TTC549 (cell line): ENCODE measurements around the gene TAAR8.
A peak's percentile ranks its signal among the peaks of the same experiment; 100 is the strongest.
"Not testable (repeated sequence)": the region's sequence is repeated elsewhere in the genome, so short reads cannot be mapped to it uniquely, and the experiment has no call there.

Source experiments
- FAIRE-seq: peaks from 2 replicates; lab custom pipeline; 2012; peaks lifted over from hg19 to GRCh38; lab: Jason Lieb, UNC

Gene TAAR8, protein sequence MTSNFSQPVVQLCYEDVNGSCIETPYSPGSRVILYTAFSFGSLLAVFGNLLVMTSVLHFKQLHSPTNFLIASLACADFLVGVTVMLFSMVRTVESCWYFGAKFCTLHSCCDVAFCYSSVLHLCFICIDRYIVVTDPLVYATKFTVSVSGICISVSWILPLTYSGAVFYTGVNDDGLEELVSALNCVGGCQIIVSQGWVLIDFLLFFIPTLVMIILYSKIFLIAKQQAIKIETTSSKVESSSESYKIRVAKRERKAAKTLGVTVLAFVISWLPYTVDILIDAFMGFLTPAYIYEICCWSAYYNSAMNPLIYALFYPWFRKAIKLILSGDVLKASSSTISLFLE

DNA sequence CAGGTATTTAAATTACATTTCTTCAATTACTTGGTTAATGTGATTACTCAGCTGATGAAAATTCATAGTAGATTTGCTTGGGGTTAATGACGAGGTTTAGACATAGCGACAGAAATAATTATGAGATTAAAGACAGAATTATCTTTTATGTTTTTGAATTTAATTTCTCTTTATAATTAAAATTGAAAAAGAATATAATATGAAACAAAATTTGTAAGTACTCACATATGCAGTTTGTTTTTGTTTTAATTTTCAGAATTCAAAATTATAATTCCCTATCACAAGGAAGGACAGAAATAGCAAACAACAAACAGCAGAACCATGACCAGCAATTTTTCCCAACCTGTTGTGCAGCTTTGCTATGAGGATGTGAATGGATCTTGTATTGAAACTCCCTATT is at the start of gene TAAR8:
Gene TAAR8 (plus strand): TSS at position 301 of the 400 bp plus-strand sequence. CDS start 21 bp downstream, at position 322.
- FAIRE-seq = no peak

DNA sequence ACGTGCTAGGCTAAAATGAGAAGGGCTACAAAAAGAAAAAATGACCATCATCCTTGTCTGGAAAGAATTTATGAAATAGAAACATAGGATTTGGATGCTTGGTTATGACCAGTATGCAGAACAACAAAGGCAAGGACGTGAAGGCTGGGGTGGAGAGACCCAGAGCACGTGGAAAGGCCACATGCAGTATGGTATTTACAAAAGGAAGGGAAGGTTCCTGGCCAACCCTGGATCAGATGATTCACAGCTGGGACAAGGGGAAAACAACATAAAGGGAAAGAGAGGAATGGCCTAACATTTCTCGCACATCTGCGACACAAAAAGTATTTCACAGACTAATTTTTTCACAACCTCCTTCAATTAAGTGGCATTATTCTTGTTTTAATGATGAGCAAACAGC is 47.7 kb upstream of the TAAR8 start:
- FAIRE-seq = no peak

DNA sequence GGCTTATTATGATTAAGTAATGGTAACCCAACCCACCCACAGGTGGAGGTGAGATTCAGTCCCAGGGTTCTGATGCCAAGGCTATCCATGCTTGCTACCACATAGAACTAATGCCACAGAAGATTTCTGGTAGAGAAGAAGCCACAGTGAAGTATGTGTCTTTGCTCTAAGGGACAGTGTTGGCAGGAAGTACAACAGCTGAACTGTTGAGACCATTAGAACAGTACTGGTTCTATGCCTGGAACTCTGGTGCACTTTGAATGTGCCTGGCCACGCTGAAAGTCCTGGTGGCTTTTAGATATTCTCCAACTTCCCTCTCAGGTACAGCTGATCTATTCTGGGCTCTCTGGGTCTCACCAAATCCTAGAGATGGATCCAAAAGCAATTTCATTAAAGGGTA is 47.3 kb upstream of the TAAR8 start:
- no peak for FAIRE-seq

DNA sequence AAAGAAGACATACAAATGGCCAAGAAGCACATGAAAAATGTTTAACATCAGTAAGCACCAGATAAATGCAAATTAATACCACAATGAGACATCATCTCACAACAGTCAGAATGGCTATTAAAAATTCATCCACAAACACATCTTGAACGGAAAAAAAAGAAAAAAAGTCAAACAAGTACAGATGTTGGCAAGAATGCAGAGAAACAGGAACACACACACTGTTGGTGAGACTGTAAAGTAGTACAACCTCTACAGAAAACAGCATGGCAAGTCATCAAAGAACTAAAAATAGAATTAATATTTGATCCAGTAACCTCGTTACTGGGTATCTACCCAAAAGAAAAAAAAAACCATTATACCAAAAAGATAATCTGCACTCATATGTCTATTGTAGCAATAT is 46.0 kb upstream of the TAAR8 start:
- FAIRE-seq = no peak

DNA sequence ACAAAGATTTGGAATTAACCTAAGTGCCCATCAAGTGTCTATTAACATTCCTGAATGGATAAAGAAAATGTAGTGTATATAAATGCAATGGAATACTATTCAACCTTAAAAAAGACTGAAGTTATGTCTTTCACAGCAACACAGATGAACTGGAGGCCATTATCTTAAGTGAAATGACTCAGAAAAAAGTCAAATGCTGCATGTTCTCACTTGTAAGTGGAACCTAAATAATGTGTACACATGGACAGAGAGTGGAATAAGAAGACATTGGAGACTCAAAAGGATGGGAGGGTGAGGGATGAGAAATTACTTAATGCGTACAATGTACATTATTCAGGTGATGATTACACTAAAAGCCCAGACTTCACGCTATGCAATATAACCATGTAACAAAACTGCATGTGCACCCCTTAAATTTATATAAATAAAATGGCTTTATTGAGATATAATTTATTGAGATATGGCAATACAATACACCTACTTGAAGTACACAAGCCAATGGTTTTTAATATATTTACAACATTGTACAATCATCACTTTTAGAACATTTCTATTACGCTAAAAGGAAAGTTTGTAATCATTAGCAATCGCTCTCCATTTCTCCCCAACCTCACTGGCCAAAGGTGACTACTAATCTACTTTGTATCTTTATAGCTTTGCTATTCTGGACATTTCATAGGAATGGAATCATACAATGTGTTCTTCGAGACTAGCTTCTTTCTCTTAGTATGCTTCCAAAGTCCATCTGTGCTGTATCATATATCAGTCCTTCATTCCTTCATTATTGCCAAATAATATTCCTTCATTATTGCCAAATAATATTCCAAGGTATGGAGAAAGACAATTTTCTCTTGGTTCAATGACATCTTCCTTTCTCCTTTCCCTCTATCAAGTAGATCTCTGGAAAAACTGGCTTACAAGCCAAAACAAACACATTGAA is 45.3 kb upstream of the TAAR8 start:
- FAIRE-seq = no peak

DNA sequence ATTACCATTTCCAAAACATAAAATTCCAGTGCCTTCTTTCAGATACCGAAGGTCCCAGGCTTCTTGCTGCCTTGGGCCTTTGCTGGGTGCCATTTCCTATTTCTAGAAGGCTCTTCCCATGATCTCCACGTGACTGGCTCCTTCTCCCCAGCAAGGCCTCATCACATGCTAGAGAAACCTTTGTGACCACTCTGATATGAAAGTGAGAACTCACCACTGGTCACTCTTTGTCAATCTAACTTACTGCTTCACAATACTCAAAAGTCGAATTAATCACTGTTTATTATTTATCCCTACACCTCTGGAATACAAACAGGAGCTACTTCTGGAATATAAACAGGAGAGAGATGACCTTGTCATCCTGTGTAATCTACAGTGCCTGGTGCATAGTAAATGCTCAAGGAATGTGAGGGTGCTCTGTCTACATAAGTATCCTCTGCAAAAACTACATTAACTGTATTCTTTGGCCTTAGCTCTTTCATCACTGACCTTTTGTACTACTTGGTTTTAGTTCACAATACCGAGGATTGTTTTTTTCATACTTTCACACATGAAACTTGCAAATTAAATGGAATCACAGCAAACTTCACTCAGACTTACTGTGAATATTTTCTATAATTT is 41.2 kb upstream of the TAAR8 start:
- no peak for FAIRE-seq

DNA sequence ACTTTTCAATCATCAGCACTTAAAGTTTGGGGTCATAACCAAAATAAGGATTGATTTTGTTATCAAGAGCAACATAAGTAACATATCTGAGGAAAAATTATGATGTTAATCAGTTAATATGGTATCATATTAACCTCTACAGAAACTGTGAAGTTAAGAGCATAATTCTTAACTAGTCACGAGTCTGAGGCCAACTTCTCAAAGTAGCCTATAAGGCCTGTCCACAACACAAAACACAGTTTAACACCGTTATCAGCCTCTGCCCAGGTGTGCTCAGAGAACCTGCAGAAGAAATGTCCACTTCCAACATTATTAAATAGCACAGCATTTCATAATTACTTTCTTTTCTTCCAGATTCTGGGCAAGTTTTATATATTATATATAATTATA is 40.6 kb upstream of the TAAR8 start:
- no peak for FAIRE-seq

DNA sequence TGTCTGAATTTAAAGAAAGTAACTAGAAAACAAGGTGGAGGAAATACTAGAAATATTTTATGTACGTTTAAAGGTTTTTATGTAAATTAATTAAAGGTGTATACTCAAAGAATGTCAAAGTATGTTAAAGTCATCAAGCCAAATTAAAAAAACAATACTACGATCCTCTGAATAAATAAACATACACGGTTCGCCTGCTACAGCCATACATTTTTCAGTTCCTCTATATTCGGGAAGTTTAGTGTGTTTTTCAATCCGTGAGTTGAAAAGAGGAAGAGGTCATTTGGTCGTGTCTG is 40.2 kb upstream of the TAAR8 start:
- FAIRE-seq = no peak

DNA sequence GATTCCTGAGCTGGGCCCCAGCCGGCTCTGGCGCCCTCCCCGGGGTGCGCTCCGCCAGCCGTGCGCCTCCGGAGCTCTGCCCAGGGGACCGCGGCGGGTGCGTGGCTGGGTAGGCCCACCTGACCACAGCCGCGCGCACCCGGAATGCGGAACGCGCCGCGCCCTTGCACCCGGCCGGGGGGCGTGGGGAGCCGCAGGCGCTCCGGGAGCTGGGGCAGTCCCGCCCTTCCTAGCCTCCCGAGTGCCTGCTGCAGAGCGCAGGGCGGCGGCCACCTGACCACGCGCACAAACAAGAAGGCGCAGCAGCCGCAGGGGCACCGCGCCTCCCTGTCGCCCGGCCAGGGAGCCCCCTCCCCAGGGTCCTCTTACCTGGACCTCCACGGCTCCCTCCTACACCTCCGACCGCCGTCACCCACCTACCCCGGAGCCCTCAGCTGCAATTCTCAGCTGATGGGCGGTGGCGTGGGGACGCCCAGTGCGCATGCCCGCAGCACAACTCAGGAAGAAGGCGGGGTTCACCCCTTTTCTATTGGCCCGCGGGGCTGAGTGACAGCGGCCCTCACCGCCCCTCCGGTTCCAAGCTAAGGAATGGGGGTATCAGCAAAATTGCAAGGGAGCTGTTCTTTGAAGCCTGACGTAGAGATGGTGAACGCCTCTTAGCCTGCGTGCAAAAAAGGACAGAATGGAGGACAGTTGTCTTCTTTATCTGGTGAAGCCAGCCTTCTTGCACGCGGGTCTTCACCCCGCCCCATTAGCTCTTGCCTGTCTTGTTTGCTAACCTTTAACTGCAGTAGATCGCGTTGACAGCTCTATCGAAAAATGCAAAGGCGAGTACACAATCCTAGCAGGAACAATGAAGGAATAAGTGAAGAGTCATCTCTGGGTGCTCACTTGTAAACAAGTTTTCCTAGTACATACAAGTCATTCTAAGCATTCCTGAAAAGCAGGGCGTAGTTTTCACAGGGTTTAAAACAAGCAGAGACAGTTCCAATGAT is 39.5 kb upstream of the TAAR8 start, which contains the start of gene STX7:
Gene STX7 (minus strand): TSS at position 479 of the 995 bp plus-strand sequence. CDS start 9,586 bp downstream, outside the sequence.
- no peak for FAIRE-seq

DNA sequence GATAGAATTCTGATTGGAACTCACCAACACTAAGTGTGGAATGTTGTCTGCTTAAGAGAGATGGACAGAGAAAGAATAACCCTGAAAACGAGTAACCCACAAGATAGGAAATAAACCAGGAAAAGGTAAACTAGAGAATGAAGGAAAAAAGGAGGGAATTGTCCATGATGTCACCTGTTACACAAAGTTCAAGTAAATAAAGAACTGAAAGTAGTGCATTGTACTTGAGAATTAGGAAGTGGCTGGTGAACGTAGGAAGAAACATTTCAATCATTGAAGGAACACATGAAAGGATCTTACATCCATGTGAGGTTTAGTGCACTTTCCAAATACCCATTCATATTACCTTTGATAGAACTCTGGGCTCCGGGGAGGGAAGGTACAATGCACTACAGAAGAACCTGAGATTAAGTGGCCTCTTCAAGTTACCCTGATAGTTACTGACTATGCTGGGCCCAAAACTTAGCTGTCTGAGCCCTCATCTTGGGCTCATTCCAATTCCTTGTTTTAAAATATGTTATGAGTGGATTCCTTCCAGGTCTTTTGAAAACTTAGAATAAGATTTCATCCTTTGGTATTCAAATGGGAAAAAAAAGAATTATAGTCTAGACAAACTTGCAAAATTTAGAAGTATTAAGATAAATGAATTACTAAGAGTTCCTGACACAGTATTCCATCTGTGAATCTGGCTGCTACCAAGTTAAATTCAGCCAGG is 38.5 kb upstream of the TAAR8 start:
- no peak for FAIRE-seq

DNA sequence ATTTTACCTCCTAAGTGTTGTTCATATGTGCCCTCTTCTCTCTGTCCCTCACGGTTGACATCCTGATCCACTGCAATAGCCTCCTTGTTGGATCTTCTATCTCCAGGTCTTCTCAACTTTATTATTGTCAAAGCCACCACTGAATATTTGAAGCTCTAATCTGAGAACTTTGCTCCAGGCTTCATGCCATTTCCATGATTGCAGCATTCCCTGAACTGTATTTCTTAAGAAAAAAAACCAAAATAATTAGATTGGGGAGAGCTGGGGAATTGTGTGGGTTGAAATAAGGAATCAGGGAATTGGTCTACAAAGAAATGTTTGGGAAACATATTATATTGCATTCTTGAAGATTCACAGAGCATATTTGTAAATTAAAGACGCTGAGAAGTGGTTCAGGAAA is 37.1 kb upstream of the TAAR8 start:
- no peak for FAIRE-seq

DNA sequence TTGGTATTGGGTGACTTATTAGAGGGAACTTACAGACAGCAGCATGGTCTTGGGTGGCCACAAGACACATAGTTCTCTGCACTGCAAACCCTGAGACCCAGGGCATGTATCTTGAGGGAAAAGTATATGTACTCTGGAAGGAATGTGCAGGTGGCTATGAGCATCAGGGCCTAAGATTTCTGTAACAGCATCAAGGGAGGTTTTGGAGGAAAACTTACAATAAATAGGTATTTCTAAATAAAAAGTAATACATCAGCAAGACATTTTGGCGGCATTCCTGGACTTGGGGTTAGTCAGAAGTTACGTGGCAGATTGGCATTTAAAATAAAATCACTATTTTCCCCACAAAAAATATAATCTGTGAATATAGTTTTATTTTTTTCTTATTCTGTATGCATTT is 31.5 kb upstream of the TAAR8 start:
- FAIRE-seq = no peak

DNA sequence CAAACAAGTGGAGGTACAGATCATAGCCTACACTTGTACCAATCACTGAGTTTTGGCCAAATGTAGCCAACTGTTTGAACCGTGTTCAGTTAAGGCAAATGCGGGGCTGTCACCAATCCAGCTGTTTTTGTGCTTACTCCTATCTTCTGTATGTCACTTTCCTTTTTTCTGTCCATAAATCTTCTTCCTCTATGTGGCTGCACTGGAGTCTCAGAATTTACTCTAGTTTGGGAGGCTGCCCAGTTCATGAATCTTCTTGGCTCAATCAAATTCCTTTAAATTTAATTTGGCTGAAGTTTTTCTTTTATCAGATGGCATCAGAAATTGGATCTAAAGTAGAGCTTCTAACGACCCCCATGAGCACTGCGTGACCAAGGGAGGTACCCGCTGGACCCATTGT is 27.8 kb upstream of the TAAR8 start:
- FAIRE-seq = no peak

DNA sequence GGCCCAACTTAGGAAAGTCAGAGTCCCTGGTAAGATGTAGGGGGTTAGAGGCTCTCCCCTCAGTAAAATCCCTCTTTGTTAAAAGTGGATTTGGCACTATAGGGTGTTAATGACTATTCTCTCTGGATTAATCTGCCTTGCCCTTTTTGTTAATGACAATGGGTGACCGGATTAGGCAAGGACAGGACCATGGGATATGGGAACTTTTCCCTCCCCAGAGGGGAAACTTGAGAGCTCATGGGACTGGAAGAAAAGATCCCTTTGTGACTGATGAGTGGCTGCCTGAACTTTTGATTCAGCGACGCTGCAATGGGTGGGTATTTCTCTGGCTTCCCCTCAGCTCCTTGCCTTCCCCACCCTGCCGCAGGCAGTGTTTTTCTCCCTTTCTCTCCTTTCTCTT is 26.6 kb upstream of the TAAR8 start:
- no peak for FAIRE-seq

DNA sequence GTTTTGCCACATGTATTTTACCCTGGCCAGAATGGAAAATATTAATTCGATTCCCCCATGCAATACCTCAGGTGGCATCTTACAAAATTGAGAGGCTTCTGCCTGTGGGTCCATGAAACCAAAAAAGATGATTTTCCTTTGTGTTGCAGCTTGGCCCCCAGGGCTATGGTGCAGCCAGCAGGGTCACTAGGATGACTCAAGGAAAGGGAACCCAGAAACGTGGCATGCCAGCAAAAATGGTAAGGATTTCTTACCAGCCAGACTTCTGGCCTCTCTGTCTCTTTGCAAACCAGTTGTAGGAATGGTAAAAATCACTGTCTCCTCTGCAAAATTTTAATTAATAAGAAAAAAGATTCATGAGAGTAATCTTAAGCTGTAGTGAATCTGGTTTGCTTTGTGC is 26.0 kb upstream of the TAAR8 start:
- no peak for FAIRE-seq

DNA sequence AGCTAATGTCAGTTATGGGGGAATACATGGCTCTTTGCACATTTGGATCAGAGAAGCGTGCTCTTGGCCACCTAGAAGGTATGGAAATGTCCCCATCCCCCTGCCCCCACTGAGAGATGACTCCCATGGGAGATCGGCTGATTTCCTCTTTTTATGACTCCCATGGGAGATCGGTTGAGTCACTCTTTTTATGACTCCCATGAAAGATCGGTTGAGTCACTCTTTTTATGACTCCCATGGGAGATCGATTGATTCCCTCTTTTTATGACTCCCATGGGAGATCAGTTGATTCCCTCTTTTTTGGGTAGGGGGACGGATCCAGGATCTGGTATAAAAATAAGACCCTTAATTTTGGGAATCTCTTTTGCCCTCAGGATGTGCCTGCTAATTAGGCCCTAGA is 24.7 kb upstream of the TAAR8 start:
- no peak for FAIRE-seq

DNA sequence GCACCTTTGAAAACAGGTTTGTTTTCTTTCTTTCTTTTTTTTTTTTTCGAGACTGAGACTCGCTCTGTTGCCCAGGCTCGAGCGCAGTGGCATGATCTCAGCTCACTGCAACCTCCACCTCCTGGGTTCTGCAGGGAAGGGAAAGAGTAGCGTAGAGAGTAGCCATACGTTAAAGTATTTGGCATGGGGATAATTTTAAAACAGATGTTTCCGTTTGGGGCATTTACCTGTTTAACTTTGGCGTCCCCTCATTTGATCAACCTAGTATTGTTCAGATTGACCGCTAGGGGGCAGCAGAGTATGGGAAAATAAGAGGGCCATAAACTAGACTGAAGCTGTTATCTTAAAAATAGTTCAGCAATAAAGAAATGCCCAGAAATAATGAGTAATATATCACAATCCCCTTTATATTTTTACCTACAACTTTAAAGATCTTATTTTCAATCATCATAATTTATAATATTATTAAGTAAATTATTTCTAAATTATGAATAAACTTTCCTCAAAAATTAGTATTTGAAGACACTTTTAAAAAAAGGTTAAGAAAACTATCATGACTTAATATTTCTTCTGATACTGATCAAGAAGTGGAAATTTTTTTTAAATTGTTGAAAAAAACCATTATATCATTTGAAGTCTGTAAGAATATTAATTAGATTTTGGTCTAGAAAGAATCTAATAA is 22.0 kb upstream of the TAAR8 start:
- peak; percentile 86 for FAIRE-seq

DNA sequence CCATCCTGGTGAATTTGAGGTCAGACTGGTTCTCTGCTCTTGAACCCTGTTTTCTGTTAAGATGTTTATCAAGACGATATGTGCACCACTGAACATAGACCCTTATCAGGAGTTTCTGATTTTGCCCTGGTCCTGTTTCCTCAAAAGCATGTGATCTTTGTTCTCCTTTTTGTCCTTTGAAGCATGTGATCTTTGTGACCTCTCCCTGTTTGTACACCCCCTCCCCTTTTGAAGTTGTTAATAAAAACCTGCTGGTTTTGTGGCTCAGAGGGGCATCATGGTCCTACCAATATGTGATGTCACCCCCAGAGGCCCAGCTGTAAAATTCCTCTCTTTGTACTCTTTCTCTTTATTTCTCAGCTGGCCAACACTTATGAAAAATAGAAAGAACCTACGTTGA is 17.9 kb upstream of the TAAR8 start:
- FAIRE-seq = not testable (repeated sequence)

DNA sequence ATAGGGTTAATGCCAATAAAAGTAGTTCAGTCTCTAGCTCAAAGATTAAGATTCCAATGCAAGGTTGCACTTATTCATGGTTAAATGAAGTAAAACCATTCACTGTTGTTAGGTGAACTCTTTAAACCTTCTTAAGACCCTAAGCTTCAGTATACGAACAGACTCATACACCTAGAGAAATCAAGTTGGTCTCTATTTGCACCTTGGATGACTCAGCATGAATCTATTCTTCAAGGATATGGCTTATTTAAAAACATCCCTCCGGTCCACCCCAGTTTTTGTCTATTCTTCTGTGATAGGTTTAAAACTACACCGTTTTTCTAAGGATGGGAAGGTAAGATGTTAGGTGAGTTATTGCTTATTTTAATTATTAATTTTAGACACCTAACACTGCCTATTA is 15.3 kb upstream of the TAAR8 start:
- no peak for FAIRE-seq

DNA sequence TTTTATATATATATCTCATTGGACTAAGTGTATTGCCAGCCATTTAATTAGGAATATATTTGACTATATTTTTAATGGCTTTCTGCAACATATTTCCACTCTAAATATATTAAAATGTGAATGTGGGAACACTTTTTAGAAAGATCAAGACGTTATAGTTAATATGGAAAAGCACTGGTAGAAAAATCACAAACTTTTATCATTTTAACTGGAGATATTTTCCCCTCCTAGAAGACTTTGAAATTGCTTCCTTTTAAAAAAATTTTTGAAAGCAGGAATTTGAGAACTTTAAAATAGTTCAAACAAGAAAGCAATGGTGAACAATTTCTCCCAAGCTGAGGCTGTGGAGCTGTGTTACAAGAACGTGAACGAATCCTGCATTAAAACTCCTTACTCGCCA is 14.5 kb upstream of the TAAR8 start, which contains the start of gene TAAR9:
Gene TAAR9 (plus strand): TSS at position 301 of the 400 bp plus-strand sequence. CDS start 13 bp downstream, at position 314.
- FAIRE-seq = no peak
